Thoracic aorta (tissue), 2 donors: Measurements from ENCODE around the gene CTBP2. TPM values are rescaled to one million over a fixed set of nuclear protein-coding genes. Genes with fewer than 3 reads are reported as not detected.

Experiments
- ATAC-seq: fragments of 150-250 bp; one replicate; pipeline ENCODE4 v1.8.0; 2017; ENCODE audit warnings: low read depth; ENCODE audit not compliant: insufficient number of reproducible peaks, low FRiP score
- DNase-seq: peaks from one replicate; pipeline ENCODE4 v3.0.0-alpha.2; 2020; ENCODE audit warnings: low spot score
- H3K27ac ChIP-seq, 2 donors: fragments of 200-600 bp; sonication (generic); 1 replicate in 1 of 2; 2 replicates in 1 of 2; pipeline ENCODE4 v1.5.1; 2016; ENCODE audit warnings: mild to moderate bottlenecking in 2 of 2, moderate library complexity in 2 of 2
- H3K27me3 ChIP-seq: fragments of 200-600 bp; sonication (generic); replicated peaks from 2 replicates; pipeline ENCODE4 v1.6.0; 2016; ENCODE audit warnings: mild to moderate bottlenecking; ENCODE audit not compliant: insufficient read depth
- H3K36me3 ChIP-seq: fragments of 200-600 bp; sonication (generic); one replicate; pipeline ENCODE4 v1.5.1; 2016
- H3K4me1 ChIP-seq, 2 donors: fragments of 200-600 bp; sonication (generic); 1 replicate in 1 of 2; 2 replicates in 1 of 2; pipeline versions ENCODE4 v1.5.1 to v1.6.0; 2016; ENCODE audit warnings: low read depth in 2 of 2, mild to moderate bottlenecking in 1 of 2; ENCODE audit not compliant: control insufficient read depth in 1 of 2
- H3K4me3 ChIP-seq: fragments of 200-600 bp; sonication (generic); 2 replicates; pipeline ENCODE4 v1.5.1; 2016; ENCODE audit warnings: mild to moderate bottlenecking
- H3K9me3 ChIP-seq: fragments of 200-600 bp; sonication (generic); 2 replicates; pipeline ENCODE4 v1.5.1; 2016
- CTCF ChIP-seq: fragments of 200-600 bp; sonication (generic); IDR thresholded peaks from one replicate; pipeline ENCODE4 v1.5.1; 2019; ENCODE audit warnings: antibody characterized with exemption
- total RNA-seq, 2 donors: library from RNA; depleted of rRNA; stranded (reverse); fragments of >200 nt; gene quantifications; one replicate each; pipeline versions ENCODE4 v1.1.0 to v1.2.3, GENCODE V29; 2016

Gene CTBP2
- total RNA-seq, 2 donors from 2014 or later: 62.8 to 80.6 TPM

- Histone ChIP-seq H3K4me1 (peaks cover 22 to 72% of the 10 kb centered on the region in 2 donors), H3K9me3 (no peaks in the 10 kb centered on the region), H3K27ac (no peak overlapping the region), H3K27me3 (no peaks in the 10 kb centered on the region), H3K36me3 (peaks cover 6% of the 10 kb centered on the region), H3K4me3 (no peak overlapping the region)
- no peak for ATAC-seq
- no peak for TF ChIP-seq CTCF
- DNase-seq: no peak
Measured at GRCh38 chr10:125005312-125006187, 154.8 kb downstream of the CTBP2 start.

- no peak for DNase-seq
- H3K36me3 ChIP-seq: peaks cover 6% of the 10 kb centered on the region
Measured at GRCh38 chr10:125004571-125005311, 155.6 kb downstream of the CTBP2 start.

GRCh38 chr10:125003901-125004467, 156.4 kb downstream of the CTBP2 start:
- no peak overlapping the region for H3K4me3 ChIP-seq
- H3K4me1 ChIP-seq: peaks cover 27 to 70% of the 10 kb centered on the region in 2 donors
- no peaks in the 10 kb centered on the region for H3K27me3 ChIP-seq

More at GRCh38 chr10:125004571-125005311, 155.6 kb downstream of the CTBP2 start:
- H3K9me3 ChIP-seq: no peaks in the 10 kb centered on the region
- no peak for TF ChIP-seq CTCF
- H3K4me1 ChIP-seq: peaks cover 26 to 72% of the 10 kb centered on the region in 2 donors
- no peaks in the 10 kb centered on the region for H3K27me3 ChIP-seq
- no peak for ATAC-seq
- no peak overlapping the region for H3K4me3 ChIP-seq
- no peak overlapping the region for H3K27ac ChIP-seq

GRCh38 chr10:125003146-125003900, 157.0 kb downstream of the CTBP2 start:
- Histone ChIP-seq H3K27ac (no peak overlapping the region), H3K9me3 (no peaks in the 10 kb centered on the region), H3K36me3 (peaks cover 6% of the 10 kb centered on the region), H3K4me3 (no peak overlapping the region), H3K4me1 (peaks cover 33 to 70% of the 10 kb centered on the region in 2 donors), H3K27me3 (no peaks in the 10 kb centered on the region)
- DNase-seq: no peak
- ATAC-seq: no peak
- peak; percentile 8 for TF ChIP-seq CTCF

More at GRCh38 chr10:125003901-125004467, 156.4 kb downstream of the CTBP2 start:
- H3K36me3 ChIP-seq: peaks cover 6% of the 10 kb centered on the region
- ATAC-seq (no peak), DNase-seq (no peak)
- no peaks in the 10 kb centered on the region for H3K9me3 ChIP-seq
- no peak for TF ChIP-seq CTCF
- no peak overlapping the region for H3K27ac ChIP-seq
